ENCODE data around the gene CDKN2D.
"Not testable (repeated sequence)": the region's sequence is repeated elsewhere in the genome, so short reads cannot be mapped to it uniquely, and the experiment has no call there.

CDKN2D gene

GRCh38 chr19:10538204-10538983 lies 30.4 kb downstream of the CDKN2D start:
- DNase-seq = no peak
- no peak for TF ChIP-seq POLR2A (IDR thresholded peaks at IDR 0.05; ENCODE audit: low read length)
- TF ChIP-seq GATA1 (IDR thresholded peaks at IDR 0.05; ENCODE audit: low read depth, low read length) = no peak

GRCh38 chr19:10537668-10538067 lies 31.1 kb downstream of the CDKN2D start:
- no peak for DNase-seq
- TF ChIP-seq POLR2A (IDR thresholded peaks at IDR 0.05; ENCODE audit: low read length) (no peak), GATA1 (IDR thresholded peaks at IDR 0.05; ENCODE audit: low read depth, low read length) (no peak)

- TF ChIP-seq POLR2A (IDR thresholded peaks at IDR 0.05; ENCODE audit: low read length) (no peak), GATA1 (IDR thresholded peaks at IDR 0.05; ENCODE audit: low read depth, low read length) (no peak)
- no peak for DNase-seq
Observed at GRCh38 chr19:10535613-10536012, 33.2 kb downstream of the CDKN2D start.

- TF ChIP-seq POLR2A (IDR thresholded peaks at IDR 0.05; ENCODE audit: low read length) (no peak), GATA1 (IDR thresholded peaks at IDR 0.05; ENCODE audit: low read depth, low read length) (no peak)
- DNase-seq = no peak
Observed at GRCh38 chr19:10533646-10534386, 35.0 kb downstream of the CDKN2D start.

GRCh38 chr19:10532457-10532856 lies 36.3 kb downstream of the CDKN2D start:
- DNase-seq = no peak
- TF ChIP-seq POLR2A (IDR thresholded peaks at IDR 0.05; ENCODE audit: low read length) (no peak), GATA1 (IDR thresholded peaks at IDR 0.05; ENCODE audit: low read depth, low read length) (no peak)

- DNase-seq = not testable (repeated sequence)
Observed at GRCh38 chr19:10526887-10527286, 41.9 kb downstream of the CDKN2D start.

- no peak for TF ChIP-seq POLR2A (IDR thresholded peaks at IDR 0.05; ENCODE audit: low read length)
- no peak for TF ChIP-seq GATA1 (IDR thresholded peaks at IDR 0.05; ENCODE audit: low read depth, low read length)
- DNase-seq = no peak
Observed at GRCh38 chr19:10525636-10526035, 43.1 kb downstream of the CDKN2D start.

GRCh38 chr19:10523135-10523636 lies 45.6 kb downstream of the CDKN2D start:
- TF ChIP-seq POLR2A (IDR thresholded peaks at IDR 0.05; ENCODE audit: low read length) (no peak), GATA1 (IDR thresholded peaks at IDR 0.05; ENCODE audit: low read depth, low read length) (no peak)
- DNase-seq = no peak

- TF ChIP-seq POLR2A (IDR thresholded peaks at IDR 0.05; ENCODE audit: low read length) (no peak), GATA1 (IDR thresholded peaks at IDR 0.05; ENCODE audit: low read depth, low read length) (no peak)
- no peak for DNase-seq
Observed at GRCh38 chr19:10521461-10522171, 47.2 kb downstream of the CDKN2D start.

- TF ChIP-seq GATA1 (IDR thresholded peaks at IDR 0.05; ENCODE audit: low read depth, low read length) (no peak), POLR2A (IDR thresholded peaks at IDR 0.05; ENCODE audit: low read length) (no peak)
- no peak for DNase-seq
Observed at GRCh38 chr19:10520652-10521318, 48.0 kb downstream of the CDKN2D start.

GRCh38 chr19:10519421-10519820 lies 49.4 kb downstream of the CDKN2D start:
- TF ChIP-seq POLR2A (IDR thresholded peaks at IDR 0.05; ENCODE audit: low read length) = no peak
- TF ChIP-seq GATA1 (IDR thresholded peaks at IDR 0.05; ENCODE audit: low read depth, low read length) = no peak
- DNase-seq = no peak

- TF ChIP-seq POLR2A (IDR thresholded peaks at IDR 0.05; ENCODE audit: low read length) (no peak), GATA1 (IDR thresholded peaks at IDR 0.05; ENCODE audit: low read depth, low read length) (no peak)
- no peak for DNase-seq
Observed at GRCh38 chr19:10518444-10519361, 50.1 kb downstream of the CDKN2D start.
